Activated CD8-positive, alpha-beta memory T cell treated with anti-CD3 and anti-CD28 coated beads, Interleukin-2, amount 10 ng/mL, durations not matched to agents 7 days and 5 days (primary cell): ENCODE data around the gene GALNT7. TPM values are rescaled to one million over a fixed set of nuclear protein-coding genes. Genes with fewer than 3 reads are reported as not detected.
"Not testable (repeated sequence)": the region's sequence is repeated elsewhere in the genome, so short reads cannot be mapped to it uniquely, and the experiment has no call there.

ENCODE experiments used
- ATAC-seq: fragments of 150-1000 bp; cut with Tn5 transposase; one replicate; pipeline ENCODE4 v1.10.0; 2021; ENCODE audit warnings: moderate library complexity
- CTCF ChIA-PET: fragments of 350-600 bp; sonication (Branson Sonifier 250); formaldehyde crosslinking; loops from one replicate; lab custom pipeline; 2021; ENCODE audit warnings: antibody characterized with exemption; lab: Charles Lee
- DNase-seq: peaks from one replicate; pipeline ENCODE4 v3.0.0-alpha.2; 2020
- H3K27ac Mint-ChIP-seq: one replicate; pipeline ENCODE4 v1.8.0; 2021; ENCODE audit warnings: mild to moderate bottlenecking, mixed read lengths
- H3K27me3 Mint-ChIP-seq: one replicate; pipeline ENCODE4 v1.8.0; 2021; ENCODE audit warnings: mixed read lengths
- H3K36me3 Mint-ChIP-seq: one replicate; pipeline ENCODE4 v1.8.0; 2021; ENCODE audit warnings: mild to moderate bottlenecking, mixed read lengths
- H3K4me1 Mint-ChIP-seq: one replicate; pipeline ENCODE4 v1.8.0; 2021; ENCODE audit warnings: mixed read lengths
- H3K4me3 Mint-ChIP-seq: one replicate; pipeline ENCODE4 v1.8.0; 2021; ENCODE audit warnings: mild to moderate bottlenecking, moderate library complexity, mixed read lengths
- H3K9me3 Mint-ChIP-seq: one replicate; pipeline ENCODE4 v1.8.0; 2022; ENCODE audit warnings: low read depth, mixed read lengths
- total RNA-seq, 2 experiments: library from RNA; stranded (reverse); gene quantifications; one replicate each; pipeline ENCODE4 v1.2.3, GENCODE V29; 2021

GALNT7 gene
- total RNA-seq, 2 experiments from 2014 or later = 16.8 to 17.8 TPM

- CTCF ChIA-PET = no interaction called here
Measured at GRCh38 chr4:173213296-173213695, 44.7 kb downstream of the GALNT7 start.

GRCh38 chr4:173214231-173214630 lies 45.6 kb downstream of the GALNT7 start:
- Mint-ChIP-seq H3K27me3 (no peaks in the 10 kb centered on the region), H3K9me3 (no peaks in the 10 kb centered on the region), H3K4me3 (no peak overlapping the region), H3K4me1 (peaks cover 1% of the 10 kb centered on the region), H3K27ac (no peak overlapping the region), H3K36me3 (peaks cover 1% of the 10 kb centered on the region)
- DNase-seq = no peak
- CTCF ChIA-PET = no interaction called here
- no peak for ATAC-seq

More at GRCh38 chr4:173213296-173213695, 44.7 kb downstream of the GALNT7 start:
- no peak for ATAC-seq
- DNase-seq = no peak
- H3K9me3 Mint-ChIP-seq = no peaks in the 10 kb centered on the region
- peaks cover 1% of the 10 kb centered on the region for H3K36me3 Mint-ChIP-seq
- no peak overlapping the region for H3K27ac Mint-ChIP-seq
- no peaks in the 10 kb centered on the region for H3K27me3 Mint-ChIP-seq
- no peak overlapping the region for H3K4me3 Mint-ChIP-seq
- peaks cover under 1% of the 10 kb centered on the region for H3K4me1 Mint-ChIP-seq

DNA sequence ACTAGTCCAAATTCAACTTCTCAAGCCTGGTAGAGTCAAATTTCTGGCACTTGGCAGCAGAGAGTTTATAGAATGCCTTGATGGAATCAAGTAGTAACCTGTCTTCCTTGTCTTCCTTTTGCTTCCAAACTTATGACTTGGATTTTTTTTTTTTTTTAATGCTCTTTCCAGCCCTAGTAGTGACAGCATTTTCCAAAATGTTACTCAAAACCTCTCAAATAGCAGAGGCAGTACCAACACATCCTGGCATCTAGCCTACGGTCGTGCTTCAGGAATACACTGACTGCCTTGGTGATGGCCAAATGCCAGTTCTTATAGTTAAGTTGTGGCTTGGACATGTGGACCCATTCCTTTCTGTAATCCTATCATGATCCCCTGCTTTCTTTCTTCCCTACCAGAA lies 46.0 kb downstream of the GALNT7 start:
- CTCF ChIA-PET = no interaction called here
- Mint-ChIP-seq H3K27ac (no peak overlapping the region), H3K27me3 (no peaks in the 10 kb centered on the region), H3K36me3 (peaks cover 1% of the 10 kb centered on the region), H3K9me3 (no peaks in the 10 kb centered on the region), H3K4me3 (no peak overlapping the region), H3K4me1 (peaks cover 1% of the 10 kb centered on the region)
- ATAC-seq = no peak
- DNase-seq = no peak

DNA sequence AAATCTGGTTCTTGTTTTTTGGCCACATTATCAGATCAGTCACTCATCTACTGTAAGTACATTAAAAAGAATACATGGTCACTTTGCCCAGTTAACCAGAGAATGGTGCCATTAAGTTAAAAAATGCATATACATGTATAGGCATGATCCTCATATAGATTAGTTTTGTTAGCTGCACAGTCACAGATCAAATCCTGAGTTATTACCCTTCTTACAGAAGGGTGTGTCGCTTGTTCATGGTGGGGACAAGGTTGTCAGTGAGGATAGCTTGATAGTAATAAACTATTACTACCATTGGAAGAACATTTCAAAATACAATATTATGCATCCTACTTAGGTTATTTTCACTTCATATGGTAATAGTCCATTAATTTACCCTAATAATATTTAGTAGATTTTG lies 48.5 kb downstream of the GALNT7 start:
- DNase-seq = no peak

DNA sequence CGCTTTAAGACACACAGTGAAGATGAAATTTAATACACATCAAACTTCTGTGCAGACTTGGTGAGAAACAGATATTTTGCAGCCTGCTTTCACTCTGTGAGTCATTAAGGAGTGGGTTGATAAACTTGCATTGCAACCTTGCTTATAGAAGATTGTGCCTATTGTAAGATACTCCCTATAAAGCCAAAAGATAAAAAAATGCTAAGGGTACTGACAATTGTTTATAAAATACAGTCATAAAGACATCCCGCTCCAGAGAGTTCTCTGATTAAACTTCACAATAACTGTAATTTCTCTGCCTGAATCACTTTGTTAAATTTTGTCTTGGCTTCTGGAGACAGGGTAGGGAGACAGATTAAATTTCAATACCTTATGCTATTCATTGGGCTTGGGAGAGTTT lies 49.1 kb downstream of the GALNT7 start:
- Mint-ChIP-seq H3K36me3 (no peaks in the 10 kb centered on the region), H3K27me3 (no peaks in the 10 kb centered on the region), H3K9me3 (no peaks in the 10 kb centered on the region), H3K27ac (no peak overlapping the region), H3K4me1 (peaks cover 1% of the 10 kb centered on the region), H3K4me3 (no peak overlapping the region)
- ATAC-seq (no peak), DNase-seq (no peak)
- CTCF ChIA-PET = no interaction called here

More for the DNA sequence above, 48.5 kb downstream of the GALNT7 start:
- Mint-ChIP-seq H3K27ac (no peak overlapping the region), H3K4me1 (peaks cover 1% of the 10 kb centered on the region), H3K9me3 (no peaks in the 10 kb centered on the region), H3K27me3 (no peaks in the 10 kb centered on the region), H3K4me3 (no peak overlapping the region), H3K36me3 (no peaks in the 10 kb centered on the region)
- CTCF ChIA-PET = no interaction called here
- ATAC-seq = no peak

GRCh38 chr4:173218411-173219125 lies 50.0 kb downstream of the GALNT7 start:
- CTCF ChIA-PET = no interaction called here
- H3K4me1 Mint-ChIP-seq = peaks cover 1% of the 10 kb centered on the region
- DNase-seq (no peak), ATAC-seq (no peak)
- H3K9me3 Mint-ChIP-seq = no peaks in the 10 kb centered on the region
- H3K27ac Mint-ChIP-seq = no peak overlapping the region
- no peaks in the 10 kb centered on the region for H3K36me3 Mint-ChIP-seq
- H3K27me3 Mint-ChIP-seq = no peaks in the 10 kb centered on the region
- no peak overlapping the region for H3K4me3 Mint-ChIP-seq

- H3K4me1 Mint-ChIP-seq, H3K27ac Mint-ChIP-seq, H3K9me3 Mint-ChIP-seq, H3K4me3 Mint-ChIP-seq, H3K36me3 Mint-ChIP-seq, DNase-seq, CTCF ChIA-PET, H3K27me3 Mint-ChIP-seq, ATAC-seq: not testable (repeated sequence)
Measured at GRCh38 chr4:173219126-173219437, 50.5 kb downstream of the GALNT7 start.

DNA sequence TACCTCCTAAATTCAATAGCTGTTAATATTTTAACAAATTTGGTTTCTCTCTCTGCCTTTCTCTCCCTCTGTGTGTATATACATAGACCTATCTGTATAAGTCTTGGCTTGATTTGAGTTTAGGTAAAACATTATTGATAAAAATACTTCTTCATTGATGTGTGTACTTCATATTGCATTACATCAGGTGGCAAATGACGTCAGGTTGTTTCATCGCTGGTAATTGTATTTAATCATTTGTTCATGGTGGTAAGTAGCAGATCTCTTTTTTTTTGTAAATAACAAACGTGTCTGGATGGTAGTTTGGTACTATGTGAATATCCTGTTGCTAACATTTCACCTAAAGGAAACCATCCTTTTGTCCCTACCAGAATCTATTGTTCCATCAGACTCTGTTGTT lies 55.1 kb downstream of the GALNT7 start:
- DNase-seq (no peak), ATAC-seq (no peak)
- Mint-ChIP-seq H3K27me3 (no peaks in the 10 kb centered on the region), H3K4me1 (no peaks in the 10 kb centered on the region), H3K9me3 (no peaks in the 10 kb centered on the region), H3K27ac (no peak overlapping the region), H3K4me3 (no peak overlapping the region), H3K36me3 (peaks cover 2% of the 10 kb centered on the region)
- CTCF ChIA-PET = interaction anchor here (0.7 kb wide), 1 partner anchor 166 kb away, joined by 3 read pairs; no protein-coding TSS in a partner anchor

- H3K9me3 Mint-ChIP-seq = no peaks in the 10 kb centered on the region
- H3K4me3 Mint-ChIP-seq = no peak overlapping the region
- no peaks in the 10 kb centered on the region for H3K27me3 Mint-ChIP-seq
- DNase-seq = no peak
- peaks cover 2% of the 10 kb centered on the region for H3K36me3 Mint-ChIP-seq
- CTCF ChIA-PET = no interaction called here
- H3K4me1 Mint-ChIP-seq = no peaks in the 10 kb centered on the region
- no peak for ATAC-seq
- H3K27ac Mint-ChIP-seq = no peak overlapping the region
Measured at GRCh38 chr4:173226401-173226888, 57.8 kb downstream of the GALNT7 start.

DNA sequence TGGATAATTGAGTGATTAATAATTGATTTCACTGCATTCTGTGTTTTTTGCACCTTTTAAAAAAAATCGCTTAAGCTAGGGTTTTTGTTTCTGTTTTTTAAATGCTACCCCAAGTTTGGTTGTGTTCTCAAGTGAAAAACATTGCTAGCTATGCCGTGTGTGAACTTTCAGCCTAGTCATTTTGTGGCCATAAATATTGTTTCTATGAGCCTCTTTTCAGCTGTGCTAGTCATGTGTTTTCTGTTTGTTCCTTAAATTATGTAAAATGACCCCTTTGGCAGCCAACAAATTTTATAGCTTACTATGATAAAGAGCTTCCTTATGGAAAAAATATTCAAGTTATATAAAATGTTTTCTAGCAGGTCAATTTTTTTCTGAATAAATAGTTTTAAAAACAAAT lies 59.1 kb downstream of the GALNT7 start:
- H3K27ac Mint-ChIP-seq = no peak overlapping the region
- H3K27me3 Mint-ChIP-seq = no peaks in the 10 kb centered on the region
- no peak overlapping the region for H3K4me3 Mint-ChIP-seq
- DNase-seq (no peak), ATAC-seq (no peak)
- CTCF ChIA-PET = interaction anchor here (0.6 kb wide), 1 partner anchor 10 kb away, joined by 3 read pairs; no protein-coding TSS in a partner anchor
- H3K36me3 Mint-ChIP-seq = peaks cover 2% of the 10 kb centered on the region
- no peaks in the 10 kb centered on the region for H3K9me3 Mint-ChIP-seq
- H3K4me1 Mint-ChIP-seq = no peaks in the 10 kb centered on the region

- CTCF ChIA-PET = no interaction called here
Measured at GRCh38 chr4:173230062-173230461, 61.5 kb downstream of the GALNT7 start.

GRCh38 chr4:173231916-173232315 lies 63.3 kb downstream of the GALNT7 start:
- ATAC-seq = no peak
- Mint-ChIP-seq H3K4me3 (no peak overlapping the region), H3K4me1 (no peaks in the 10 kb centered on the region), H3K36me3 (peaks cover 1% of the 10 kb centered on the region), H3K27ac (no peak overlapping the region), H3K9me3 (no peaks in the 10 kb centered on the region), H3K27me3 (no peaks in the 10 kb centered on the region)
- no peak for DNase-seq
- CTCF ChIA-PET = no interaction called here

More at GRCh38 chr4:173230062-173230461, 61.5 kb downstream of the GALNT7 start:
- H3K4me1 Mint-ChIP-seq = no peaks in the 10 kb centered on the region
- no peak overlapping the region for H3K27ac Mint-ChIP-seq
- ATAC-seq (no peak), DNase-seq (no peak)
- no peak overlapping the region for H3K4me3 Mint-ChIP-seq
- H3K9me3 Mint-ChIP-seq = no peaks in the 10 kb centered on the region
- H3K36me3 Mint-ChIP-seq = peaks cover under 1% of the 10 kb centered on the region
- no peaks in the 10 kb centered on the region for H3K27me3 Mint-ChIP-seq

GRCh38 chr4:173233857-173234256 lies 65.2 kb downstream of the GALNT7 start:
- Mint-ChIP-seq H3K9me3 (no peaks in the 10 kb centered on the region), H3K4me1 (no peaks in the 10 kb centered on the region), H3K27me3 (no peaks in the 10 kb centered on the region), H3K27ac (no peak overlapping the region), H3K4me3 (no peak overlapping the region), H3K36me3 (peaks cover 1% of the 10 kb centered on the region)
- CTCF ChIA-PET = no interaction called here
- DNase-seq = no peak
- ATAC-seq = no peak

GRCh38 chr4:173235050-173235449 lies 66.4 kb downstream of the GALNT7 start:
- Mint-ChIP-seq H3K36me3 (peaks cover 1% of the 10 kb centered on the region), H3K27ac (no peak overlapping the region), H3K27me3 (no peaks in the 10 kb centered on the region), H3K4me1 (no peaks in the 10 kb centered on the region), H3K4me3 (no peak overlapping the region), H3K9me3 (no peaks in the 10 kb centered on the region)
- DNase-seq = no peak
- CTCF ChIA-PET = no interaction called here
- ATAC-seq = no peak
